Body of pancreas (tissue), 4 donors: ENCODE results near the gene ACE. TPM values are rescaled to one million over a fixed set of nuclear protein-coding genes. Genes with fewer than 3 reads are reported as not detected.
A peak's percentile ranks its signal among the peaks of the same experiment; 100 is the strongest.

Experiments
- ATAC-seq: fragments of 150-250 bp; one replicate; pipeline ENCODE4 v1.9.1; 2016
- DNase-seq, 4 donors: peaks; one replicate each; pipeline ENCODE4 v3.0.0-alpha.2; 2019
- H3K27ac ChIP-seq, 4 donors: fragments of 200-600 bp; sonication (generic); 1 replicate in 3 of 4; 2 replicates in 1 of 4; pipeline versions ENCODE4 v1.5.1 to v1.6.1; 2016 to 2019; ENCODE audit warnings: mild to moderate bottlenecking in 1 of 4, mixed read lengths in 1 of 4, moderate library complexity in 1 of 4
- H3K27me3 ChIP-seq, 2 donors: fragments of 200-600 bp; sonication (generic); one replicate each; pipeline ENCODE4 v1.6.0; 2016; ENCODE audit warnings: mild to moderate bottlenecking in 1 of 2
- H3K36me3 ChIP-seq, 2 donors: fragments of 200-600 bp; sonication (generic); replicated peaks in 1 of 2; 2 replicates each; pipeline ENCODE4 v1.5.1; 2016; ENCODE audit warnings: low read depth in 2 of 2; ENCODE audit not compliant: insufficient read depth in 1 of 2
- H3K4me1 ChIP-seq: fragments of 200-600 bp; sonication (generic); one replicate; pipeline ENCODE4 v1.6.0; 2016
- H3K4me3 ChIP-seq, 2 donors: fragments of 200-600 bp; sonication (generic); 1 replicate in 1 of 2; 2 replicates in 1 of 2; pipeline ENCODE4 v1.5.1; 2016 to 2019
- H3K9me3 ChIP-seq, 3 donors: fragments of 200-600 bp; sonication (generic); 1 replicate in 2 of 3; 2 replicates in 1 of 3; pipeline ENCODE4 v1.5.1; 2016
- CTCF ChIP-seq, 7 experiments: fragments of 450-650 bp in 4 of 7; fragments of 200-600 bp in 3 of 7; sonication (generic) in 3 of 7; IDR thresholded peaks; one replicate each; pipeline ENCODE4 v1.5.1; 2016 to 2019; ENCODE audit warnings: antibody characterized with exemption in 7 of 7
- POLR2A ChIP-seq, 3 donors: fragments of 450-650 bp; IDR thresholded peaks; one replicate each; pipeline ENCODE4 v1.6.1; 2016; ENCODE audit warnings: antibody characterized with exemption in 3 of 3, mild to moderate bottlenecking in 2 of 3
- WGBS, 2 donors: methylation state at CpG; one replicate each; pipeline ENCODE4 v1.1.5; 2017; 5-methylcytosine and 5-hydroxymethylcytosine counted together
- intact Hi-C: fragments of 100-400 bp; cut with DNase I; formaldehyde crosslinking; loops from one replicate; pipeline ENCODE4 v1.15.1; 2023
- total RNA-seq, 2 donors: library from RNA; depleted of rRNA; stranded (reverse); fragments of >200 nt; gene quantifications; one replicate each; pipeline ENCODE4 v1.1.0, GENCODE V29; 2016

ACE gene
- total RNA-seq, 2 donors from 2014 or later: 5.3 to 6.2 TPM

- TF ChIP-seq CTCF (IDR thresholded peaks at IDR 0.05) (no peak), POLR2A (IDR thresholded peaks at IDR 0.05) (peak; percentile 33 to 76 (median 63))
- ATAC-seq: peak; percentile 68
- no peaks in the 10 kb centered on the region for H3K9me3 ChIP-seq
- H3K36me3 ChIP-seq: no peaks in the 10 kb centered on the region
- intact Hi-C loops: loop anchor here (10.0 kb wide), 1 partner anchor 99 kb away; no protein-coding TSS in a partner anchor
- peak; percentile 74 to 83 (median 76) for DNase-seq
- WGBS, 2 donors: 1 to 17% methylated on average over 2 to 23 of the region's 24 CpGs
- H3K27me3 ChIP-seq: no peaks in the 10 kb centered on the region
- peak overlapping the region; percentile 89 to 98 (median 93) for H3K27ac ChIP-seq
- peaks cover 56% of the 10 kb centered on the region for H3K4me1 ChIP-seq
- H3K4me3 ChIP-seq: peak overlapping the region; percentile 42 to 49
Measured at GRCh38 chr17:63445571-63445953, 31.3 kb upstream of the ACE start.

DNA sequence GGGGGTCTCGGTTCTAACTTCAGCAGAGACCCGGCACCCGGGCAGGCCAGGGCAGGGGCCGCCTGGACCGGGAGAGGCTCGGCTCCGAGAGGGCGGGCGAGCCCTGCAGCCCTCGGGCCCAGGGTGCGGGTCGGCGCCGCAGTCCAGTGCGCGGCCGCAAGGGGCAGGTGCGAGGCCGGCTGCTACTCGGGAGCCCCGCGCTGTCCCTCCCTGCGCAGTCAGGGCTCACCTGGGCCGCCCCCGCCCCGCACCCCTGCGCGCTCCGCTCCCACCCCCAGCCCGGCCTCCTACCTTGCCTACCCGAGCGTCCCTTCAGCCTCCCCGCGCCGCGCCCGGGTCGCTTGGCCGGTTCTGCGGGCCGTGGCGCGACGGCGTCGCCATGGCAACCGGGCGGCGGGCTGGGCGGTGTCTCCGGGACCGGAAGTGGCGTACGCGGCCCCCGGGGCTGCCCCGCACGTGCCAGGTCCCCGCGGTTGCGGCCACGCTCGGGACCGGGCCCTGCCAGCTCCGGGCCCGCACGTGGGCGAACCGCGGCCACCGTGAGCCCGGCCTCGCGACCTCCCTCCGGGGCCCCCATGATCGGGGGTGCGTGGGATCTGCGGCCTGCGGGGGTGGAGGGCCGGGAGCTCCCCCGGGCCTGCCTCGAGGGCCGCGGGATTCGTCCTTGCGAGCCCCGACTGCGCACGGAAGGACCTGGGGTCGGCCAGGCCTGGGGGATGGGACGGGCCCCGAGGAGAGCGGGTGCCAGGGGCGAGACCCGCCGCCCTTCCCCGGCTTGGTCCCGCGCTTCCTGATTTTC, 30.7 kb upstream of the ACE start, which contains the start of gene CYB561:
TSS of gene CYB561 (minus strand) at position 353 of the 799 bp plus-strand sequence. CDS start 8,759 bp downstream, outside the sequence.
- Histone ChIP-seq H3K9me3 (no peaks in the 10 kb centered on the region), H3K4me3 (peak within 1 kb of the TSS; percentile 42 to 49), H3K4me1 (peaks cover 56% of the 10 kb centered on the region), H3K27ac (peak within 1 kb of the TSS; percentile 89 to 98 (median 93)), H3K36me3 (no peaks in the 10 kb centered on the region), H3K27me3 (no peaks in the 10 kb centered on the region)
- DNase-seq (peak; percentile 87 to 91 (median 88)), ATAC-seq (peak; percentile 83)
- 5 to 15% methylated on average over 9 to 70 of the region's 99 CpGs for WGBS, 2 donors
- intact Hi-C loops: loop anchor here (10.0 kb wide), 1 partner anchor 99 kb away; no protein-coding TSS in a partner anchor
- TF ChIP-seq CTCF (IDR thresholded peaks at IDR 0.05) (peak; percentile 45 to 71 (median 69)), POLR2A (IDR thresholded peaks at IDR 0.05) (peak; percentile 38 to 58 (median 50))

DNA sequence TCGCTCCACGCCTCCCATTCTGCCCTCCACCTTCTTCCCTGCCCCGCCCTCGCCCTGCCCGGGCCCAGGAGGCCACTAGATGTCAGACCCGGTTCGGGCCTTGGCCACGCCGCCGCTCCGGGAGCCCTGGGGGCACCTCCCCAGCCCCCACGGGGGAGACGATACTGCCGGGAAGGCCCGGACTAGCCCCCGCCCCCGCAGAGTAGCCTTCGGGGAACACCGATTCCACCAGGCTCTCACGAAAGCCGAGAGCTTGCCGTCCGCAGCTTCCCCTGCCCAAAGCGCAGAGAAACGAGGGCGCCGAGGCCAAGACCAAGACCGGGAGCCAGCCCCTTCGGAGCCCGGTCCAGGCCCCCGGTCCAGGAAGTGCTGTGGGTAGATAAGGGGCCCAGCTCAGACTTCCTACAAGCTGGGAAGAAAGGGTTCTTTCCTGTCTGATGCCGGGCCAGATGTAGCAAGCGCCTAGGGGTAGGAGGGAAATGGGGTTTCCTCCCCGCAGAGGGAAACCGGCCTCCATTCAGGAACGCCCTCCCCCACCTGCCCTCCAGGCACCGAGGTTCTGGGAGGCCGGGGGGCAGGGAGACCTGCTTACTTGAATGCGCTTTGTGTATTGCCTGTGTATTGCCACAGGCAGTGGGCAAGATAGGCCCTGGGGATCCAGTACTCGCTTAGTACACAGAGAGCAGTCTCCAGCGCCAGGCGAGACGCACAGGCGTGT, 29.9 kb upstream of the ACE start:
- no peaks in the 10 kb centered on the region for H3K27me3 ChIP-seq
- peak overlapping the region; percentile 89 to 98 (median 93) for H3K27ac ChIP-seq
- TF ChIP-seq CTCF (IDR thresholded peaks at IDR 0.05) (peak in 3 of 7 experiments; percentile 14 to 34 (median 25)), POLR2A (IDR thresholded peaks at IDR 0.05) (peak in 2 of 3 donors; percentile 33 to 52)
- H3K4me3 ChIP-seq: no peak overlapping the region
- DNase-seq: peak; percentile 58 to 67 (median 63)
- intact Hi-C loops: loop anchor here (10.0 kb wide), 1 partner anchor 98 kb away; no protein-coding TSS in a partner anchor
- H3K36me3 ChIP-seq: no peaks in the 10 kb centered on the region
- WGBS, 2 donors: 31 to 37% methylated on average over 25 to 41 of the region's 44 CpGs
- ATAC-seq: peak; percentile 35
- H3K9me3 ChIP-seq: no peaks in the 10 kb centered on the region
- H3K4me1 ChIP-seq: peaks cover 48% of the 10 kb centered on the region

DNA sequence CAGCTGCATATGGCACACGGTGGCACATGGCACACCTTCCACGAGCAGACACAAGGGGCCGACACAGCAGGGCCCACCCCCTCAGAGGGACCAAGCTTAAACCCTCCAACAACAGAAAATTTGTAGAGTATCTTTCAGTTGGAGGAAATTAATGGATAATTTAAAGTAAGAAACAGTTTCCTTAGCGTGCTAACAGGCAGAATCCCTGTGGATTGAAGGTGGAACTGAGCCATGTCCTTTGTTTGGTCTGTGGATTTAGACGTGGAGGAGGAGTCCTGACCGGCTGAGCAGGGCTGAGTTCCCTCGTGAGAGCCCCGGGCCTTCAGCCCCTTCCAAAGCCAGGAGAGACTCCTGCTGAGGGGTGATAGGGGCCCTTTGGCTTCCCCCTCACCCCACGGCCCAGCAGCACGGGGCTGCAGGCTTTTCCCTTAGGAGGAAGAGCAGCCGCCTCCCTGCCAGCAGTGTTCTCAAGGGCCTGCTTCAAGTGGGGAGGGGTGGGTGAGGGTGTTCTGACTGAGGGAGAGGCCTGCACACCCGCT, 29.3 kb upstream of the ACE start:
- Histone ChIP-seq H3K9me3 (no peaks in the 10 kb centered on the region), H3K4me1 (peaks cover 44% of the 10 kb centered on the region), H3K36me3 (no peaks in the 10 kb centered on the region), H3K27ac (peak overlapping the region; percentile 21 to 98 (median 90)), H3K4me3 (no peak overlapping the region), H3K27me3 (no peaks in the 10 kb centered on the region)
- no peak for DNase-seq
- ATAC-seq: no peak
- intact Hi-C loops: loop anchor here (10.0 kb wide), 1 partner anchor 97 kb away; no protein-coding TSS in a partner anchor
- 25 to 46% methylated on average over 8 to 12 of the region's 12 CpGs for WGBS, 2 donors
- no peak for TF ChIP-seq CTCF (IDR thresholded peaks at IDR 0.05)
- TF ChIP-seq POLR2A (IDR thresholded peaks at IDR 0.05): no peak
